ENCODE data around the gene HSD3B7. TPM values are rescaled to one million over a fixed set of nuclear protein-coding genes. Genes with fewer than 3 reads are reported as not detected.

HSD3B7 gene
- total and polyA plus RNA-seq, 10 of the 15 experiments (the other 5 are each of a cell fraction or from before 2014, with no cell fraction given), result 0.18 to 1.8 (median 0.48) TPM; not detected in 1

DNA sequence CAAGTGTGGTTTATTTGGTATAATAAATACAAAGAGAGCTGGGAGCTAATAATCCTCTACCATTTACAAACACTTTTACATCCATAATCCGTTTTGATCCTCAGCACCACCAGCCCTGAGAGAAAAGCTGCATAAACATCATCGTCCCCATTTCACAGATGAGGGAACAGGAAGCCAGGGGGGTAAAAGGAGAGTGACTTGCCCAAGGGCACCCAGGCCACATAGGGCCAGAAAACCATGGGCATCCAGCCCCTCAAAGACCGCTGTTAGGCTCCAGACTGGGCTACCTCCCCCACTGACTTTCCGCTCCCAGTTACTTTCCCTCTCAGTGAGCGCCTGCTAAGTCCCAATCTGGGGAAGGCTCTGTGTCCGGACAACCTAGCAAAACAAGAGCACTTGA is 18.7 kb downstream of the HSD3B7 start (continued):
- TF ChIP-seq, protein P1, sequence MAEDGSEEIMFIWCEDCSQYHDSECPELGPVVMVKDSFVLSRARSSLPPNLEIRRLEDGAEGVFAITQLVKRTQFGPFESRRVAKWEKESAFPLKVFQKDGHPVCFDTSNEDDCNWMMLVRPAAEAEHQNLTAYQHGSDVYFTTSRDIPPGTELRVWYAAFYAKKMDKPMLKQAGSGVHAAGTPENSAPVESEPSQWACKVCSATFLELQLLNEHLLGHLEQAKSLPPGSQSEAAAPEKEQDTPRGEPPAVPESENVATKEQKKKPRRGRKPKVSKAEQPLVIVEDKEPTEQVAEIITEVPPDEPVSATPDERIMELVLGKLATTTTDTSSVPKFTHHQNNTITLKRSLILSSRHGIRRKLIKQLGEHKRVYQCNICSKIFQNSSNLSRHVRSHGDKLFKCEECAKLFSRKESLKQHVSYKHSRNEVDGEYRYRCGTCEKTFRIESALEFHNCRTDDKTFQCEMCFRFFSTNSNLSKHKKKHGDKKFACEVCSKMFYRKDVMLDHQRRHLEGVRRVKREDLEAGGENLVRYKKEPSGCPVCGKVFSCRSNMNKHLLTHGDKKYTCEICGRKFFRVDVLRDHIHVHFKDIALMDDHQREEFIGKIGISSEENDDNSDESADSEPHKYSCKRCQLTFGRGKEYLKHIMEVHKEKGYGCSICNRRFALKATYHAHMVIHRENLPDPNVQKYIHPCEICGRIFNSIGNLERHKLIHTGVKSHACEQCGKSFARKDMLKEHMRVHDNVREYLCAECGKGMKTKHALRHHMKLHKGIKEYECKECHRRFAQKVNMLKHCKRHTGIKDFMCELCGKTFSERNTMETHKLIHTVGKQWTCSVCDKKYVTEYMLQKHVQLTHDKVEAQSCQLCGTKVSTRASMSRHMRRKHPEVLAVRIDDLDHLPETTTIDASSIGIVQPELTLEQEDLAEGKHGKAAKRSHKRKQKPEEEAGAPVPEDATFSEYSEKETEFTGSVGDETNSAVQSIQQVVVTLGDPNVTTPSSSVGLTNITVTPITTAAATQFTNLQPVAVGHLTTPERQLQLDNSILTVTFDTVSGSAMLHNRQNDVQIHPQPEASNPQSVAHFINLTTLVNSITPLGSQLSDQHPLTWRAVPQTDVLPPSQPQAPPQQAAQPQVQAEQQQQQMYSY (CRISPR knock-in tag; IDR thresholded peaks at IDR 0.05), result no peak
- no peak for TF ChIP-seq TCF12 (IDR thresholded peaks at IDR 0.05; ENCODE audit: low read depth, low read length)

DNA sequence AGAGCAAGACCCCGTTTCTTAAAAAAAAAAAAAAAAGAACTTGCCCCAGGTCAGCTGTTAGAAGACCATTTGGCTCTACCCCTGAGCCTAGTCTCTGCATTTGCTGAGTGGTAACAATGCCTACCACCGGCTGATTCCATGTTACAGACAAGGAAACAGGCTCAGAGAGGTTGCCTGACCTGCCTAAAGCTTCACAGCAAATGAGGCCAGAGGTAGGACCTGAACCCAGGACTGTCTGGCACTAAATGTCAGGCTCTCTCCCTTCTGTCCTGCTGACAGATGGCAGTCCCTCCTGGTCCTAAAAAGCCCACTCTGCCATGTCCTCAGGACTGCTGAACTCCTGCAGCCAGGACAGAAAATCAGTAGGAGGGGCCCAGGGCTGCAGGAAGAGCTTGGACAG is 19.7 kb downstream of the HSD3B7 start:
- H4K20me1 ChIP-seq (ENCODE audit: control insufficient read depth, insufficient read depth), result no peaks in the 10 kb centered on the region
- no TSS peak for BruUV-seq (replicated peaks)
- H3K36me3 ChIP-seq (ENCODE audit: control insufficient read depth in 2 of 2, insufficient read depth in 2 of 2, low read length in 1 of 2), result no peaks in the 10 kb centered on the region
- DNase-seq (ENCODE audit: low read depth, low spot score) (no peak), FAIRE-seq (no peak), ATAC-seq (no peak)
- ChIA-PET SMC1A (ENCODE audit: uncharacterized antibody, unreplicated experiment) (no interaction called here), POLR2A (no interaction called here), CTCF (interaction anchor here (0.7 kb wide), 1 partner anchor 406 kb away, joined by 3 read pairs; no protein-coding TSS in a partner anchor), RAD21 (ENCODE audit: unreplicated experiment) (no interaction called here)
- no peak overlapping the region for H3K4me3 ChIP-seq
- peaks cover 0 to 5% of the 10 kb centered on the region in 2 experiments; a peak in 3 of 4 replicates for H3K27me3 ChIP-seq (replicated peaks in 1 of 2; ENCODE audit: control insufficient read depth in 2 of 2, insufficient read depth in 2 of 2, low read length in 1 of 2)
- no peaks in the 10 kb centered on the region for H3K4me1 ChIP-seq (ENCODE audit: control insufficient read depth, insufficient read depth, low read length)
- H3K27ac ChIP-seq (ENCODE audit: control insufficient read depth, insufficient read depth), result no peak overlapping the region
- H3K9me3 ChIP-seq (replicated peaks; ENCODE audit: control insufficient read depth, insufficient read depth, low read length), result no peaks in the 10 kb centered on the region
- no peak overlapping the region for H2AFZ ChIP-seq (ENCODE audit: control insufficient read depth, low read depth, low read length)
- no peaks in the 10 kb centered on the region for H3K79me2 ChIP-seq (ENCODE audit: control insufficient read depth, insufficient read depth, low read length)
- WGBS (ENCODE audit: insufficient coverage, insufficient replicate concordance, low lambda C conversion rate, missing lambda C conversion rate), result 0% methylated on average over 2 of the region's 2 CpGs
- in situ Hi-C loops (cut with MboI), result no loop called here
- TF ChIP-seq SMAD1 (IDR thresholded peaks at IDR 0.05; ENCODE audit: low read depth, partially characterized antibody), result no peak
- TF ChIP-seq, protein P2, sequence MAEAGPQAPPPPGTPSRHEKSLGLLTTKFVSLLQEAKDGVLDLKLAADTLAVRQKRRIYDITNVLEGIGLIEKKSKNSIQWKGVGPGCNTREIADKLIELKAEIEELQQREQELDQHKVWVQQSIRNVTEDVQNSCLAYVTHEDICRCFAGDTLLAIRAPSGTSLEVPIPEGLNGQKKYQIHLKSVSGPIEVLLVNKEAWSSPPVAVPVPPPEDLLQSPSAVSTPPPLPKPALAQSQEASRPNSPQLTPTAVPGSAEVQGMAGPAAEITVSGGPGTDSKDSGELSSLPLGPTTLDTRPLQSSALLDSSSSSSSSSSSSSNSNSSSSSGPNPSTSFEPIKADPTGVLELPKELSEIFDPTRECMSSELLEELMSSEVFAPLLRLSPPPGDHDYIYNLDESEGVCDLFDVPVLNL (IDR thresholded peaks at IDR 0.05; ENCODE audit: low read depth, low read length), result no peak
- TF ChIP-seq MEF2B (IDR thresholded peaks at IDR 0.05; ENCODE audit: partially characterized antibody, poor library complexity, severe bottlenecking), result no peak
- TF ChIP-seq IKZF2 (IDR thresholded peaks at IDR 0.05), result no peak
- TF ChIP-seq, protein P3, sequence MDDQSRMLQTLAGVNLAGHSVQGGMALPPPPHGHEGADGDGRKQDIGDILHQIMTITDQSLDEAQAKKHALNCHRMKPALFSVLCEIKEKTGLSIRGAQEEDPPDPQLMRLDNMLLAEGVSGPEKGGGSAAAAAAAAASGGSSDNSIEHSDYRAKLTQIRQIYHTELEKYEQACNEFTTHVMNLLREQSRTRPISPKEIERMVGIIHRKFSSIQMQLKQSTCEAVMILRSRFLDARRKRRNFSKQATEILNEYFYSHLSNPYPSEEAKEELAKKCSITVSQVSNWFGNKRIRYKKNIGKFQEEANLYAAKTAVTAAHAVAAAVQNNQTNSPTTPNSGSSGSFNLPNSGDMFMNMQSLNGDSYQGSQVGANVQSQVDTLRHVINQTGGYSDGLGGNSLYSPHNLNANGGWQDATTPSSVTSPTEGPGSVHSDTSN (IDR thresholded peaks at IDR 0.05; ENCODE audit: insufficient replicate concordance, low read depth, low read length), result no peak
- TF ChIP-seq ZSCAN29 (IDR thresholded peaks at IDR 0.05), result no peak
- no peak for TF ChIP-seq SIN3A (IDR thresholded peaks at IDR 0.05; ENCODE audit: low read depth, low read length)
- TF ChIP-seq SIX5 (IDR thresholded peaks at IDR 0.05; ENCODE audit: low read depth, low read length, severe bottlenecking), result no peak
- TF ChIP-seq FOXK2 (IDR thresholded peaks at IDR 0.05), result no peak
- TF ChIP-seq IRF4 (IDR thresholded peaks at IDR 0.05; ENCODE audit: low read depth, low read length), result no peak
- TF ChIP-seq RB1 (IDR thresholded peaks at IDR 0.05; ENCODE audit: borderline replicate concordance), result no peak
- TF ChIP-seq, protein P4, sequence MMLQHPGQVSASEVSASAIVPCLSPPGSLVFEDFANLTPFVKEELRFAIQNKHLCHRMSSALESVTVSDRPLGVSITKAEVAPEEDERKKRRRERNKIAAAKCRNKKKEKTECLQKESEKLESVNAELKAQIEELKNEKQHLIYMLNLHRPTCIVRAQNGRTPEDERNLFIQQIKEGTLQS (IDR thresholded peaks at IDR 0.05; ENCODE audit: borderline replicate concordance, extremely low read depth, low read depth, low read length), result no peak
- TF ChIP-seq RUNX3 (IDR thresholded peaks at IDR 0.05; ENCODE audit: low read length), result no peak
- TF ChIP-seq, protein P5, sequence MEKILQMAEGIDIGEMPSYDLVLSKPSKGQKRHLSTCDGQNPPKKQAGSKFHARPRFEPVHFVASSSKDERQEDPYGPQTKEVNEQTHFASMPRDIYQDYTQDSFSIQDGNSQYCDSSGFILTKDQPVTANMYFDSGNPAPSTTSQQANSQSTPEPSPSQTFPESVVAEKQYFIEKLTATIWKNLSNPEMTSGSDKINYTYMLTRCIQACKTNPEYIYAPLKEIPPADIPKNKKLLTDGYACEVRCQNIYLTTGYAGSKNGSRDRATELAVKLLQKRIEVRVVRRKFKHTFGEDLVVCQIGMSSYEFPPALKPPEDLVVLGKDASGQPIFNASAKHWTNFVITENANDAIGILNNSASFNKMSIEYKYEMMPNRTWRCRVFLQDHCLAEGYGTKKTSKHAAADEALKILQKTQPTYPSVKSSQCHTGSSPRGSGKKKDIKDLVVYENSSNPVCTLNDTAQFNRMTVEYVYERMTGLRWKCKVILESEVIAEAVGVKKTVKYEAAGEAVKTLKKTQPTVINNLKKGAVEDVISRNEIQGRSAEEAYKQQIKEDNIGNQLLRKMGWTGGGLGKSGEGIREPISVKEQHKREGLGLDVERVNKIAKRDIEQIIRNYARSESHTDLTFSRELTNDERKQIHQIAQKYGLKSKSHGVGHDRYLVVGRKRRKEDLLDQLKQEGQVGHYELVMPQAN (conservative IDR thresholded peaks at IDR 0.05), result no peak
- no peak overlapping the region for H3K4me2 ChIP-seq (ENCODE audit: control insufficient read depth, insufficient read depth)
- intact Hi-C loops (cut with micrococcal nuclease; ENCODE audit: unreplicated experiment), result no loop called here
- no peak overlapping the region for H3K9ac ChIP-seq (ENCODE audit: control insufficient read depth, insufficient read depth, low read length)
